ENCODE results near the gene DKK3. TPM values are rescaled to one million over a fixed set of nuclear protein-coding genes. Genes with fewer than 3 reads are reported as not detected.

The DKK3 gene
- total RNA-seq, 1 experiment from 2014 or later, result 156 TPM

DNA sequence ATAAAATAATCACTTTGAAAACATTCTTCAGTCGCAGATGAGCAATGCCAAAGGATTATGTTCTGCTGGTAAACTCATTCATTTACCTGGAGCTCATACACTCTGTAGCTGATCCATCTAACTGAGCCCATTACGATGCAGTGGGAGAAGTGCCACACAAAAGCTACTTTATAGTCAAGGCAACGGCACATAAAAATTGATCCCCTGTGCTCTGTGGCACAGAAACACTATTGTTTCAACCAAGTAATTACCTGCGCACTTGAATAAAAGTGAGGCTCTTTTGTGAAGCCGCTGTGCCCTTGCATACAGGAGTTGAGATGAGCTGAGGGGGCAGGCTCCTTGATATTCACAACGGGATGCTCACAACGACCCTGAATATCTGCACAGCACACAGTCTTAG, 7.2 kb downstream of the DKK3 start:
- peaks cover 14% of the 10 kb centered on the region for H3K4me1 Mint-ChIP-seq (ENCODE audit: low read depth, unreplicated experiment)
- no peak overlapping the region for H3K4me3 ChIP-seq (ENCODE audit: low read depth, low read length)
- no peaks in the 10 kb centered on the region for H3K27me3 ChIP-seq (replicated peaks; ENCODE audit: control insufficient read depth, insufficient read depth, low read length)
- peaks cover 7% of the 10 kb centered on the region; the same call in 1 of the 2 replicates for H3K4me1 ChIP-seq
- TF ChIP-seq CTCF (IDR thresholded peaks at IDR 0.05; ENCODE audit: insufficient read depth in 1 of 2, low read depth in 1 of 2, low read length in 1 of 2, severe bottlenecking in 1 of 2, unreplicated experiment in 1 of 2), result no peak
- BruUV-seq (replicated peaks), result no TSS peak
- no peaks in the 10 kb centered on the region for H3K9me3 Mint-ChIP-seq (ENCODE audit: unreplicated experiment)
- ChIA-PET POLR2A (no interaction called here), CTCF (no interaction called here)
- H3K27me3 Mint-ChIP-seq (ENCODE audit: insufficient read depth, unreplicated experiment), result no peaks in the 10 kb centered on the region
- no peaks in the 10 kb centered on the region for H3K9me3 ChIP-seq
- H3K4me3 Mint-ChIP-seq (ENCODE audit: unreplicated experiment), result no peak overlapping the region
- peaks cover 3% of the 10 kb centered on the region for H3K36me3 ChIP-seq (ENCODE audit: control insufficient read depth, insufficient read depth, low read length)
- peaks cover 63% of the 10 kb centered on the region for H3K36me3 Mint-ChIP-seq (ENCODE audit: insufficient read depth, unreplicated experiment)
- intact Hi-C loops (cut with micrococcal nuclease; ENCODE audit: unreplicated experiment), result no loop called here
- no peak for DNase-seq
- no peak overlapping the region for H3K27ac Mint-ChIP-seq (ENCODE audit: unreplicated experiment)

GRCh38 chr11:11998091-11998781, 10.2 kb downstream of the DKK3 start:
- peaks cover 5% of the 10 kb centered on the region for H3K9me3 ChIP-seq
- H3K4me3 Mint-ChIP-seq (ENCODE audit: unreplicated experiment), result no peak overlapping the region
- peaks cover 8% of the 10 kb centered on the region; the same call in 1 of the 2 replicates for H3K36me3 ChIP-seq (ENCODE audit: control insufficient read depth, insufficient read depth, low read length)
- no peak overlapping the region for H3K4me3 ChIP-seq (ENCODE audit: low read depth, low read length)
- no peaks in the 10 kb centered on the region for H3K27me3 ChIP-seq (replicated peaks; ENCODE audit: control insufficient read depth, insufficient read depth, low read length)
- TF ChIP-seq CTCF (IDR thresholded peaks at IDR 0.05; ENCODE audit: insufficient read depth in 1 of 2, low read depth in 1 of 2, low read length in 1 of 2, severe bottlenecking in 1 of 2, unreplicated experiment in 1 of 2), result no peak
- DNase-seq, result no peak
- peaks cover 19% of the 10 kb centered on the region for H3K4me1 ChIP-seq
- ChIA-PET CTCF (interaction anchor here (0.8 kb wide), 1 partner anchor 151 kb away, joined by 3 read pairs; no protein-coding TSS in a partner anchor), POLR2A (no interaction called here)
- no peaks in the 10 kb centered on the region for H3K27me3 Mint-ChIP-seq (ENCODE audit: insufficient read depth, unreplicated experiment)
- no peak overlapping the region for H3K27ac Mint-ChIP-seq (ENCODE audit: unreplicated experiment)
- H3K4me1 Mint-ChIP-seq (ENCODE audit: low read depth, unreplicated experiment), result peaks cover 22% of the 10 kb centered on the region
- H3K36me3 Mint-ChIP-seq (ENCODE audit: insufficient read depth, unreplicated experiment), result peaks cover 87% of the 10 kb centered on the region
- H3K9me3 Mint-ChIP-seq (ENCODE audit: unreplicated experiment), result peaks cover 7% of the 10 kb centered on the region
- intact Hi-C loops (cut with micrococcal nuclease; ENCODE audit: unreplicated experiment), result no loop called here
- no TSS peak for BruUV-seq (replicated peaks)

- peaks cover 31% of the 10 kb centered on the region for H3K4me1 Mint-ChIP-seq (ENCODE audit: low read depth, unreplicated experiment)
- Histone ChIP-seq H3K4me1 (peaks cover 31% of the 10 kb centered on the region), H3K36me3 (ENCODE audit: control insufficient read depth, insufficient read depth, low read length) (peaks cover 8% of the 10 kb centered on the region; the same call in 1 of the 2 replicates), H3K9me3 (peaks cover 5% of the 10 kb centered on the region), H3K4me3 (ENCODE audit: low read depth, low read length) (no peak overlapping the region), H3K27me3 (replicated peaks; ENCODE audit: control insufficient read depth, insufficient read depth, low read length) (no peaks in the 10 kb centered on the region)
- no peak for DNase-seq
- CTCF ChIA-PET, result no interaction called here
- intact Hi-C loops (cut with micrococcal nuclease; ENCODE audit: unreplicated experiment), result no loop called here
- no peak for TF ChIP-seq CTCF (IDR thresholded peaks at IDR 0.05; ENCODE audit: insufficient read depth in 1 of 2, low read depth in 1 of 2, low read length in 1 of 2, severe bottlenecking in 1 of 2, unreplicated experiment in 1 of 2)
- H3K9me3 Mint-ChIP-seq (ENCODE audit: unreplicated experiment), result peaks cover 12% of the 10 kb centered on the region
- no TSS peak for BruUV-seq (replicated peaks)
- no peak overlapping the region for H3K4me3 Mint-ChIP-seq (ENCODE audit: unreplicated experiment)
- H3K27me3 Mint-ChIP-seq (ENCODE audit: insufficient read depth, unreplicated experiment), result no peaks in the 10 kb centered on the region
- H3K36me3 Mint-ChIP-seq (ENCODE audit: insufficient read depth, unreplicated experiment), result peaks cover 82% of the 10 kb centered on the region
- POLR2A ChIA-PET, result no interaction called here
- H3K27ac Mint-ChIP-seq (ENCODE audit: unreplicated experiment), result peak overlapping the region; percentile 35
Measured at GRCh38 chr11:11997049-11997322, 11.4 kb downstream of the DKK3 start.
